ENCODE data around the gene PDE4B.
"Not testable (repeated sequence)": the region's sequence is repeated elsewhere in the genome, so short reads cannot be mapped to it uniquely, and the experiment has no call there.

DNA sequence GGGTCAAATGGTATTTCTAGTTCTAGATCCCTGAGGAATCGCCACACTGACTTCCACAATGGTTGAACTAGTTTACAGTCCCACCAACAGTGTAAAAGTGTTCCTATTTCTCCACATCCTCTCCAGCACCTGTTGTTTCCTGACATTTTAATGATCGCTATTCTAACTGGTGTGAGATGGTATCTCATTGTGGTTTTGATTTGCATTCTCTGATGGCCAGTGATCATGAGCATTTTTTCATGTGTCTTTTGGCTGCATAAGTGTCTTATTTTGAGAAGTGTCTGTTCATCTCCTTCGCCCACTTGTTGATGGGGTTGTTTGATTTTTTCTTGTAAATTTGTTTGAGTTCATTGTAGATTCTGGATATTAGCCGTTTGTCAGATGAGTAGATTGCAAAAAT is 274.5 kb downstream of the PDE4B start:
- TF ChIP-seq, protein P1, sequence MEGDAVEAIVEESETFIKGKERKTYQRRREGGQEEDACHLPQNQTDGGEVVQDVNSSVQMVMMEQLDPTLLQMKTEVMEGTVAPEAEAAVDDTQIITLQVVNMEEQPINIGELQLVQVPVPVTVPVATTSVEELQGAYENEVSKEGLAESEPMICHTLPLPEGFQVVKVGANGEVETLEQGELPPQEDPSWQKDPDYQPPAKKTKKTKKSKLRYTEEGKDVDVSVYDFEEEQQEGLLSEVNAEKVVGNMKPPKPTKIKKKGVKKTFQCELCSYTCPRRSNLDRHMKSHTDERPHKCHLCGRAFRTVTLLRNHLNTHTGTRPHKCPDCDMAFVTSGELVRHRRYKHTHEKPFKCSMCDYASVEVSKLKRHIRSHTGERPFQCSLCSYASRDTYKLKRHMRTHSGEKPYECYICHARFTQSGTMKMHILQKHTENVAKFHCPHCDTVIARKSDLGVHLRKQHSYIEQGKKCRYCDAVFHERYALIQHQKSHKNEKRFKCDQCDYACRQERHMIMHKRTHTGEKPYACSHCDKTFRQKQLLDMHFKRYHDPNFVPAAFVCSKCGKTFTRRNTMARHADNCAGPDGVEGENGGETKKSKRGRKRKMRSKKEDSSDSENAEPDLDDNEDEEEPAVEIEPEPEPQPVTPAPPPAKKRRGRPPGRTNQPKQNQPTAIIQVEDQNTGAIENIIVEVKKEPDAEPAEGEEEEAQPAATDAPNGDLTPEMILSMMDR (IDR thresholded peaks at IDR 0.05) = not testable (repeated sequence)
- not testable (repeated sequence) for TF ChIP-seq POLR2AphosphoS5 (IDR thresholded peaks at IDR 0.05)
